ENCODE measurements around the gene ZDHHC12.

Gene ZDHHC12

GRCh38 chr9:128729766-128730517 is 6.0 kb upstream of the ZDHHC12 start:
- no peak for DNase-seq

- DNase-seq, result no peak
Observed at GRCh38 chr9:128729302-128729701, 5.4 kb upstream of the ZDHHC12 start.

DNA sequence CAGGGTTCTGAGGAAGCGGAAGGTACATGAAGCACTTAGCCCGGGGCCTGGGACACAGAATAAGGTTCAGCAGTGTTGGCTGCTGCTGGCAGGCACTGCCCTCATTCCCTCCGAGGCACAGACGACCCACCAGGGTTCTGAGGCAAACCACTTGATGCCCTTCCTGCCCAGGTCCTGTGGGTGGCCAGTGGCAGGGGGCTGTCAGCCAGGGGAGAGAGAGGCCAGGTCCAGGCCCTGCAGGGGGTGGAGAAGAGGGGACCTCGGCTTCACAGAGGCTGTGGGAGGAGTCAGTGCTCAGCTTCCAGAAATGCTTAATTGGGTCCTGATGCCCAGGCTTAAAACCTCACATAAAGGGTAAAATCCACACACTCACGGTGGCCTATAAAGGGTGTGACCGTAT is 4.4 kb upstream of the ZDHHC12 start:
- no peak for DNase-seq

- DNase-seq, result no peak
Observed at GRCh38 chr9:128727640-128728248, 3.8 kb upstream of the ZDHHC12 start.

DNA sequence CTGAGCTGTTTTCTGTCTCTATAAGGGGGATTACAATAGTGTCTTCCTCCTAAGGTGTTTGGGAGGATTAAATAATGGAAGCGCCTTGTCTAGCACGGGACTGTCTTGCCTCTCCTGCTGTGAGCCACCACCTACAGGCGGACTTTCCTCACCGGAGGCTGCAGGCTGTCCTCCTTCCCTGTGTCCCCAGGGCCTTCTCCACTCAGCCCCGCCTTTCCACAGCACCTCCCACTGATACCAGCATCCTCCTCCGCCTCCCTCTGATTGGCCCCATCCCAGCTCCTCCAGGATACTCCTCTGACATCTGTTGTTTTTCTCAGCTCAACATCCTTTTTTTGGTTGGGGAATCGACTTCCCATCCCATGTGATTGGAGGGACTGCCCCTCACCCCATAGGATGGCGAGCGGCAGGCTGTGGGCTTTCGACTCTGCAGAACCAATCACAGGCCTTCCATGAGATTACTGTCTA is 851 bp upstream of the ZDHHC12 start:
- no peak for DNase-seq

DNA sequence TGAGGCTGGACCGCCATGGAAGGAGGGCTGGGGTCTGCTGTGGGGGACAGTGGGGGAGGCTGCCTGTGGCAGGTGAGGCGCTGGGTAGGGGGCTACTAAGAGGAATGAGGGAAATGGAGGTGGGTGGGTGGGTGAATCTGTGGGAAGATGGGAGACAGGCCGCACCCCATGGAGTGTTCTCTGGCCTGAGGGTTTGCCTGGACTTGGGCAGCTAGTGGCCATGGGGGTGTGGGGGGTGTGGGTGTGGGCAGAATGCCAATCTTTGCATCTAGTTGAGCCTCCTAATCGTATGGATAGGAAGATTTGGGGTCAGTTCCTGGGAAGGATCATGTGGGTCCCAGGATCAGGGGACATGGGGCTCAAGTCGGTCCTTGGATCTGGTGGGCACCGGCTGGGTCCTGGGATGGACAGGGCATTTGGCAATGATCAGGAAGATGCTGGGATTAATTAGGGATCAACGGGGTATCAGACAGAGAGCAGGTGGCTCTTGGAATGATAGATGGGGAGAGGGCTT is 518 bp downstream of the ZDHHC12 start:
- no peak for DNase-seq

GRCh38 chr9:128722380-128723351 is 1.3 kb downstream of the ZDHHC12 start:
- no peak for DNase-seq

GRCh38 chr9:128721487-128722010 is 2.4 kb downstream of the ZDHHC12 start:
- DNase-seq, result no peak

GRCh38 chr9:128720841-128721486 is 3.0 kb downstream of the ZDHHC12 start:
- DNase-seq, result no peak

GRCh38 chr9:128719919-128720605 is 3.9 kb downstream of the ZDHHC12 start:
- DNase-seq, result no peak

- no peak for DNase-seq
Observed at GRCh38 chr9:128718475-128718874, 5.5 kb downstream of the ZDHHC12 start.

- no peak for DNase-seq
Observed at GRCh38 chr9:128718047-128718446, 5.9 kb downstream of the ZDHHC12 start.

GRCh38 chr9:128716581-128717254 is 7.2 kb downstream of the ZDHHC12 start:
- no peak for DNase-seq

DNA sequence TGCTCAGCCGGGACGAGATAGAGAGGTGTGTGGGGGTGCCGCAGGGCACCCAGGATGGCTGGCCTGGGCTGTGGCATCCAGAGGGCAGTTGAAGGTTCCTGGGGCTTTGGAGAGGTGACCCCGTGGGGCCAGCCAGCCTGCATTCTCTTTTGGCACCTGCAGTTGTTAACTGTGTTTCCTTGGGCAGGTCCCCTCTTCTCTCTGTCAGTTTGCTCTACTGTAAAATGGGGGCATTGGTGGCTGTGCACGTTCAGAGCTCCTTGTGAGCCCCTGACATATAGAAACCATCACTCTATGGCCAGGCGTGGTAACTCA is 8.5 kb downstream of the ZDHHC12 start:
- DNase-seq, result no peak

DNA sequence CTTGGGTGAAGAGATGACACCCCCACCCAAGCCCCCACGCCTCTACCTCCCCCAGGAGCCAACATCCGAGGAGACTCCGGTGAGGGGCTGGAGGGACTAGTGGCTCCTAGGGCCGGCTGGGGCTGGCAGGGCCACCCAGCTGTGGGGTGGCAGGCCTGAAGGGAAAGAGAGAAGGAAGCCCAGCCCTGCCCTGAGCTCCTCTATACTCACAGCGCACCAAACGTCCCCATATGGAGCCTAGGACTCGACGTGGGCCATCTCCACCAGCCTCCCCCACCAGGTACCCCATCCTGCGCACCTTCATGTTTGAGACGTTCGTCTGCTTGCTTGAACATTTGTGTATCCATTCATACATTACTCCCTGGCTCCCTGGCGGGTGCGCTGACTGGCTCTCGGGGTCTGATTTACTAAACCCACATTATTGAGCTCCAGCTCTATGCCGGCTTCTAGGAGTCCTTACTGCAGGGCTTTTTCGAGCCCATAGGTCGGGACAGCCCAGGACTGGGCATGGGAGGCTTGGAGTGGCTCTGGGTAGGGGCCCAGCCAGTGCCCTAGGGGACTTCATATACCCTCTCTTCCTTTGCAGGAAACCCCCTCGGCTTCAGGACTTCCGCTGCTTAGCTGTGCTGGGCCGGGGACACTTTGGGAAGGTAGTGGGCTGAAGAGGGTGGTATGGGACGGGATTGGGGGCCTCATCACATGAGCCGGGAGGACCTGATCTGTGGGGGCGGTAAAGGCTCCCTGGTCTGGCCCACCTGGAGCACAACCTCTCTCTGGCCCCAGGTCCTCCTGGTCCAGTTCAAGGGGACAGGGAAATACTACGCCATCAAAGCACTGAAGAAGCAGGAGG is 9.1 kb downstream of the ZDHHC12 start:
- no peak for DNase-seq

GRCh38 chr9:128713941-128714573 is 9.9 kb downstream of the ZDHHC12 start:
- DNase-seq, result no peak

DNA sequence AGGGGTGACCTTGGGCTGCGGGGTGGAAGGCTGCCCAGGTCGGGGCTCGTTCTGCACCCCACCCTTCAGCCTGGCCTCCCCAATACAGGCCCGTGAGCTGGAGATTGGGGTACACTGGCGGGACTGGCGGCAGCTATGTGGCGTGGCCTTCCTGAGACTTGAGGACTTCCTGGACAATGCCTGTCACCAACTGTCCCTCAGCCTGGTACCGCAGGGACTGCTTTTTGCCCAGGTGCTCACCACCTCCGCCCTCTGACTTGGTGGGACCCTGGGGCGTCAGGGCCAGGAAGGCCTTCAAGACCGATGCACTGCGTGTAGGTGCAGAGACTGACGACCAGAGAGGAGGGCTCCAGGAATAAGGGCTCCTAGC is 10.5 kb downstream of the ZDHHC12 start:
- DNase-seq, result no peak

DNA sequence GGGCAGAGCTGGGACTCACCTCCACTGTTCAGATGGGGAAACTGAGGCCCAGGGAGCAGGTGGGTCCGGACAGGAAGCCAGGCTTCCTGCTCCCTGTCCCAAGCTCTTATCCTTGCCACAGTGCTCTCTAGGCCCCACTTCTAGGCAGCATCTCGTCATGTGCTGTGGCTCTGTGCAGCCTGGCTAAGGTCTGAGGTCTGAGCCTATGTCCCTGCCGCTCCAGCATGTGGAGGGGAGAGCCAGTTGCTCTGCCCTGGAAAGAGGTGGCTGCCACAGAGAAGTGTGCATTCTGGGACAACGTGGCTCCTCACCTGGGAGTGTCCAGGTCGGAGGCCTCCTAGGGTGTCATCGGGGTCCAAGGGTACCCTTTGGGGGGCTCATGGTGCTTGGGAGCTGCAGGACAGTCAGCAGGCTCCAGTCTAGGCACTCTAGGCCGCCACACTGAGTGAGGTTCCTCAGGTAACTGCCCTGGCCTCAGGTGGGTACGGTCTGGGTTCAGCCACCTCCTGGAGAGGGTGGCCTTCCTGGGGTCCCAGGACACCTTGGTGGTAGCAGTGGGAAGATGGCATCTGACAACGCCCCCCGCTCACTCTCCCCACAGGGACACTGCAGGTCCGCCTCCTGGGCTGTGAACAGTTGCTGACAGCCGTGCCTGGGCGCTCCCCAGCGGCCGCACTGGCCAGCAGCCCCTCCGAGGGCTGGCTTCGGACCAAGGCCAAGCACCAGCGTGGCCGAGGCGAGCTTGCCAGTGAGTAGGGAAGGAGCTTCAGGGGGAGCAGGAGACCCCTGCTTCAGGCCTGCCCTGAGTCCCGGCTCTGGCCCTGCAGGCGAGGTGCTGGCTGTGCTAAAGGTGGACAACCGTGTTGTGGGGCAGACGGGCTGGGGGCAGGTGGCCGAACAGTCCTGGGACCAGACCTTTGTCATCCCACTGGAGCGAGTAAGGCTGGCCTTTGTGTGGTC is 11.2 kb downstream of the ZDHHC12 start:
- no peak for DNase-seq

DNA sequence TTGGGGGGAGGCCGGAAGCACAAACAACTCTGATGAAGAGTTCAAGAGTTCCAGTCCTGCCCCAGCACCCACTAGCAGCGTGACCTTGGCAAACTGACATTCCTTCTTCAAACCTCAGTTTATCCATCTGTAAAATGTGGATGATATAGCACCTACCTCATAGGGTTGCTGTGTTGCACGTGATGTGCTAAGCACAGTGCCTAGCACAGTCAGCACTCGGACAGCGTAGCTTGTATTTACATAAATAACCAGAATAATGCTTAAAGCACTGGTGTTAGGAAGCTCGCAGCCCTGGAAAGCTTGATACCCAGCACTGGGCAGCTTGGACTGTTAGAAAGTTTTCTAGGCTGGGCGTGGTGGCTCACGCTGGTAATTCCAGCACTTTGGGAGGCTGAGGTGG is 16.5 kb downstream of the ZDHHC12 start:
- no peak for DNase-seq

Data from NCI-H1105 treated with DMSO at 0.1 percent for 48 hours (cell line).